GM18868 (cell line): ENCODE data around the gene PXYLP1.

Source experiments
- ATAC-seq: cut with Tn5 transposase; IDR thresholded peaks from one replicate; pipeline ENCODE4 v1.9.1; 2021; ENCODE audit warnings: mild to moderate bottlenecking, moderate library complexity; ENCODE audit not compliant: unreplicated experiment

Gene PXYLP1

GRCh38 chr3:141320399-141321108, 88.9 kb downstream of the PXYLP1 start:
- no peak for ATAC-seq

DNA sequence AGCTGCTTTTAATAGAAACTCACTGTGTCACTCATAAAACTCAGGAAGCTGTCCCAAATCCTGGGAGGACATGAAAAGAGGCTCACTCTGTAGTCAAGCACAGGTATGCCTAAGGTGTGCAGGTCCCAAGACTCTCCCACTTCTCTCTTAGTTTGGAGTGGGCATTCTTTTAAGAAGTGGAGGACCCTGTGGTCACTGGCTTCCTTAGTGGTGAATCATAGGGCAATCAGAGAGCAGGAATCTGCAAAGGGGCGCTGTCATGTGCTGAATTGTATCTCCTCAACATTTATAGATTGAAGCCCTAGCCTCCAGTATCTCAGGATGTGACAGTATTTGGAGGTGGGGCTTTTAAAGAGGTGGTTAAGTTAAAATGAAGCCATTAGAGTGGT, 89.5 kb downstream of the PXYLP1 start:
- ATAC-seq: no peak

DNA sequence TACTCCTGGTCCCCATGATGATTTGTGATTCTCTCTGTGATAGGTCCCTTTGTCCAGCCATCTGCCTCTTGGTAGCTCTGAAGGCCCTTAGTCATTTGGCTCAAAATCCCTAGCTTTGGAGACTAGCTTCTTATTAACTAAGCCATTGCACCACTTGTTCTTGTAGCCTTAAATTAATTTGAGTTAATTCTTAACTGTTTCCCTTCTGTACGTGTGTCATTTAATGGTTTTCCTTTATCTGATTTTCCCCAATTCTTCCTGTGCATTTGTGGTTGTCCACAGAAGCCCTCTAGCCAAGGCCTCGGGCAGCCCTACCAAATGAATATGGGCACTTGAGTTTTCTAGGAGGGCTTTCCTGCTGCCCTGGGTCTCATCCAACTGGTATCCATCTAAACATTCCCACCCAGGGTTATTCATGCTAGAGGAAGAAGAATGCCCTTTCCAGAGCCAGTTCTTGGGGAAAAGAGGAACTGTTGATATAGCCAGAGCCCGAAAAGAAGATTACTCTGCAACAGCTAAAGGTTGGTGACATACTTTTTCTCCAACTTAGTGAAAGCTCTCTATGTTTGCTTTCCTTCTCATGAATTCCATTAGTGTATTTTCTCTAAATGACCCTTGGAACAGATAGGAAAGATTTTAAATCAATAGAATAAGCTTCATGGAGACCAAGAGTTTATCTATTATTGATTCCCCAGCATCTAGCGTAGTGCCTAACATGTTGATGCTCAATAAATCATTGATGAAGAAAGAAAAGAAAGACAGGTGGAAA, 92.5 kb downstream of the PXYLP1 start:
- no peak for ATAC-seq

GRCh38 chr3:141326123-141326522, 94.5 kb downstream of the PXYLP1 start:
- no peak for ATAC-seq

DNA sequence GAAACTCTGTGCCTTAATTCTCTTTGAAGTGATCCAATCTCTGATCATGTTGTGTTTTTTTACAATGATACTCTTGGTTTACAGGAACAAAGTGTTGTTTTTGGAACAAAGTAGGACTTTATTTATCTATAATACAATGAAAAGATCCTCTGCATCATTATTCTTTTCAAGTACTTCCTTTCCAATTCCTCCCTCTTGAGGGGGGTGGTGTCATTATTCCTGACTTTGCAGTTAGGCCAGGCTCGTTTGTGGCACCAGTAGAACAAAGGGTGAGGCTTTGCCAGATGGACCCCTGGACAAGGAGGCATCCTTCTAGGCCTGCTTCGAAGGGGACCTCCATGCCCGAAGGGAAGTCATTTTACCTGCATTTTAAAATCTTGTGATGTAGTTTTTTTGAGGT, 95.0 kb downstream of the PXYLP1 start:
- no peak for ATAC-seq

- ATAC-seq: peak; percentile 64
Observed at GRCh38 chr3:141328286-141329166, 96.9 kb downstream of the PXYLP1 start.

DNA sequence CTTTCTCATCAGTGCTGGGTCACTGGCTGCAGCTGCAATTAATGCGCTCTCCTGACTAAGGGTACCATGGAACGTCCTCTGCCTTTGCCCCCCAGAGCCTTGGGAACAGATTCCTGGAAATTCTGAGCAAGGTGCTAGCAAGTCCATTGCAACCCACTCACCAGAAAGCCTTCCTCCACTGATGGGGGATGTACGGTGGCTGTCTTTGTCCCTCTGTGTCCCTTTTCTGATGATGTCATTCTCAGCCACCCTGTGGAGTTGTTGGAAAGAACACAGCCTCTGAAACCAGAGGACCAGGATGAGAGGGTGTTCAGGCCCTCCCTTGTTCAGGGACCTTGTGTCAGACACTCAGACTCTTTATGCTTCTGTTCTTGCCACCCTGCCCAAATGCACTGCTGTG, 98.6 kb downstream of the PXYLP1 start:
- ATAC-seq: no peak

DNA sequence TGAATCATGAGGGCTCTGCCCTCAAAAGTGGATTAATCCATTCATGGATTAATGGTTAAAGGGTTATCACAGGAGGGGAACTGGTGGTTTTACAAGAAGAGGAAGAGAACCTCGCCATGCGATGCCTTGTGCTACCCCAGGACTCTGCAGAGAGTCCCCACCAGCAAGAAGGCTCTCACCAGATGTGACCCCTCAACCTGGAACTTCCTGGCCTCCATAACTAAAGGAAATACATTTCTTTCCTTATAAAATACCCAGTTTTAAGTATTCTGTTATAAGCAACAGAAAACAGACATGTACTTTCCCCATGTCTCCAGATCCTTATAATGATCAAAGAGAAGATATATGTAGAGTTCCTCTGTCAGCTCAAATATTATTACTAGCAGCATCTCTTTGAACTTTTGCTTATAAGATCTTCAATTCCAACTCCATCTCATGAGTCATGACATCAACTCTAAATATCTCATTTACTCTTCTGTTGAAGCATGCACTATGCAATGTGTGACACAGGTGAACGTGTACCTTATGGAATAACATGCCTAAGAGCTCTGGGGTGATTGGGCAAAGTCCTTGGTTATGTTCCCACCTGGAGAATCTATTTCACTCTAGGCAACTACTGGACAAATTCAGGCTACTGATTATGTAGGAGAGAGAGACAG, 99.2 kb downstream of the PXYLP1 start:
- ATAC-seq: no peak

GRCh38 chr3:141331377-141332318, 100.0 kb downstream of the PXYLP1 start:
- ATAC-seq: peak; percentile 41

DNA sequence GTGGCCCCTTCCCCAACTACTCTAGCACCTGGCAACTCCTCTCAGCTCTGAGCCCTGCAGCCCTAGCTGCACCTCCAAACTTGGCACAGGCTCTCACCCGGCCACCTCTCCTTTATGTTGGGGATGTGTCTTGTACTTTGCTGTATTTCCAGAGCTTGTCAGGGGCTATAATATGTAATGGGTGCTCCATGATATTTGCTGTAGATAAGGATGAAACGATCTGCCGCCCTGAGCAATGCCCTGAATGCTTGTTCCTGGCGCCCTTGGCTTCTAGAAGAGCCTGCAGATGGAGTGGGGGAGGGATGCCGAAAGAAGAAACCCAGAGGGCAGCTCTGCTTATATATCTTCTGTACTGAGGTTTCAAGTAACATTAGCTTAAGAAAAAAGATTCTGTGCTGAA, 100.8 kb downstream of the PXYLP1 start:
- ATAC-seq: no peak

DNA sequence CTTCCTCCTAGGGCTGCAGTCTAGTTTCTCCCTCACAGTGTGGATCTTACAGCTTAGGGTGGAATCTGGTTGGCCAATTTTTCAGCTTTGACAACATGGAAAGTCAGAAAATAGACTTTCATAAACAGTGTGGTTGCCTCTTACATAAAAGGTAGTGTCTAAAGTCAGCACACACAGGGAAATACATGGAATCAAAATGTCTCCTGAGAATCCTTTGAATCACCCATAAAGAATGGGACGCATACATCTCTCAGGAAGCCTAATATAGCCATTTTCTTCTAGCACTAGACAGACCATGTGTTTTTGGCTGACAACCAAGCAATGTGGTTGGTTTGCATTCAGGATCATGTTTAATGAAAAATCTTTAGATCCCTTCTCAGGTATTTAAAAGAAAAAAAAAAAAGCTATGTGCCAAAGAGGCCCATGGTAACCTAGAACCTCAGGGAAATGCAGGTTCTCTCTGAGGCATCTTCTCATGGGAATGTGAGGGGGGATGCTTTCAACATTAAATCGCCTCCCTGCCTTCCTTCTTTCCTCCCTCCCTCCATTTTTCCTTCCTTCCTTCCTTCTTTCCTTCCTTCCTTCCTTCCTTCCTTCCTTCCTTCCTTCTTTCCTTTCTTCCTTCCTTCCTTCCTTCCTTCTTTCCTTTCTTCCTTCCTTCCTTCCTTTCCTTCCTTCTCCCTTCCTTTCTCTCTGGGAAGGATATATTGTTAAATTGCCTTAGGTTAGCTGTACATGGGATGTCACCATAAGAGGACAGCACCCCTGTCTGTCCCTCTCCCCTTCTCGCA, 102.4 kb downstream of the PXYLP1 start:
- no peak for ATAC-seq

DNA sequence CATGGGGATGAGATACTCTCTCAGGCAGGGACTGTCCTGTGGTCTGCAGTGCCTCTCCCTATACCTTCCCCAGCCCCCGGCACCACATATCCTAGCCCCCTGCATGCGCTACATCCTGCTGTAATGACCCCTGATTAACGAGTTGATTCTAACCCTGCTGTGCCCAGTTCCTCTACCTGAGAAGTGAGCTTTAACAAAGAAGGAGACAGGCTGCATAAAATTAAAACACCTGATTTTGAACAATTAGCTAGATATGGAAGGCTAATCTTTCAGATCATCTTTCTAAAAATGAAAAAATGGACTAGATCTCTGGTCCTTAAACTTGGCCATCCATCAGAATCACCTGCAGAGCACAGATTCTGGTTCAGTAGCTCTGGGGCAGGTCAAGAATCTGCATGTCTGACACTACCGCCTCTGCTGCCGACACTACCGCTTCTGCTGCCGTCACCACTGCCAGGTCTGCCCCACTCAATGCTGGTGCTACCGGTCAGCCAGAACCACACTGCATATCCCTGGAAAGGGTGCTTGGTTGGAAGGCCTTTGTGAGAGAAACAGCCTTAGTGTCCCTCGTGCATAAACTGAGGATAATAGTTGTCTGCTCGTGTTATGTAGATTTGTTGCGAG, 103.1 kb downstream of the PXYLP1 start:
- no peak for ATAC-seq

DNA sequence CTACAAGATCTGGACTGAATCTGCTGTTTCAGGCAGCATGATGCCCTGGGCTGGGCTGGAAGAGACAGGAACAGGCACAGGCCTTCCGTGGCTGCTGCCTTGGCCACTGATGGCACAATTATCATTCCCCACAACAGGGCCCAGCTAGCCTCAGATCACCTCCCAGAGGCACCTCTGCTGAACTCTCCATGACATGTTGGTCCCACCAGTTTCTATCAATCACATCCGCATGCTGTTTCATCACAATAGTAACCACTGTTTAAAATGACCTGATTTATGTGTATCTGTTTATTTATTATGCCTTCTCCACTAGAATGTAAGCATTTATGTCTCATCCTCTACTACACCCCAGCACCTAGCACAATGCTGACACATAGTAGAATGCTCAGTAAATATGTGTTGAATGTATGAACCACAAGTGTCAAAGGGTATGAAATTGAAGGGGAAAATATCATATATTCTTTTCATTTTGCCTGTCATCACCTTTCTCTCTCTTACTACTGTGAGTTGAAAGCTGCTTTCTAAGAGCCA, 104.0 kb downstream of the PXYLP1 start:
- ATAC-seq: no peak

GRCh38 chr3:141336672-141337522, 105.3 kb downstream of the PXYLP1 start:
- peak; percentile 91 for ATAC-seq

DNA sequence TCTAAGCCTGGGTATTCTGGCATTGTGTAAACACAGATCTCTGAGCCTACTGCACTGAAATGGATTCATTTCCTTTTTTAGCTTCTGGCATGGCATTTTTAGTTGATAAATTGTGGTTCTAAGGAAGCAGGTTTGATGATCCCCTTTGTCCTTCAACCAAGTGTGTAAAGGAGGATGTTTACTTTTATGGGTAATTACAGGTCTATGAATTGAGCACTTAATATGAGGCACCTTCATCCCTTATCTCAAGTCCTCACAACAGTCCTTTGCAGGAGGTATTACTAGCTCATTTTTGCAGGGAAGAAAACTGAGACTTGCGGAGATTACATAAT, 105.9 kb downstream of the PXYLP1 start:
- ATAC-seq: no peak

DNA sequence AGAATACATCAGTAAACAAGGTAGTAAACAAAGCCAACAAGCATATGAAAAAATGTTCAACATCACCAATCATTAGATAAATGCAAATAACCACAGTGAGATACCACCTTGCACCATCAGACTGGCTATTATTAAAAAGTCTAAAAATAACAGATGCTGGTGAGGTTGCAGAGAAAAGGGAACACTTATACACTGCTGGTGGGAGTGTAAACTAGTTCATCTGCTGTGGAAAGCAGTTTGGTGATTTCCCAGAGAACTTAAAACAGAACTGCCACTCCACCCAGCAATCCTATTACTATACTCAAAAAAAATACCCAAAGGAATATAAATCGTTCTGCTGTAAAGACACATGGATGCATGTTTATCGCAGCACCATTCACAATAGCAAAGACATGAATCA, 106.4 kb downstream of the PXYLP1 start:
- ATAC-seq: no peak

- ATAC-seq: no peak
Observed at GRCh38 chr3:141338881-141339280, 107.3 kb downstream of the PXYLP1 start.

DNA sequence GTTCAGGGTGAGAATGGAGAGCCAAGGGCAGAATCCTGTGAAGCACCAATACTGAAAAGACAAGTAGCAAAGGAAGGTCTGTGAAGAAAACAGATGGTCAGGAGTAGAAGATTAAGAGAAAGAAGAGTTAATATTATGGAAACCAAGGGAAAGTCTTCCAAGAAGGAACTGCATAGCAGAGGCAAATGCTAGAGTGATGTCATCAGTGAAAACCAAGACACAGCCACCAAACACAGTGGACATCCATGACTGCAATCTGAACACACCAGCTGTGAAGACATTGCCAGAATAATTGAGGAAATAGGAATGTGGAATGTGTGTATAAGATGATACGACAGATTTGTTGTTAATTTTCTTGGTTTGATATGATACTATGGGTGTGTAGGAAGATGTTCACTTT, 109.9 kb downstream of the PXYLP1 start:
- no peak for ATAC-seq
